IMR-90 (cell line): ENCODE results near the gene MROH2A.

ENCODE experiments used
- BHLHE40 ChIP-seq: fragments of 150-350 bp; IDR thresholded peaks from 2 replicates; pipeline ENCODE4 v1.6.1; 2016; ENCODE audit warnings: mild to moderate bottlenecking, low read depth, low read length
- CHD1 ChIP-seq: IDR thresholded peaks from 2 replicates; pipeline ENCODE4 v1.6.1; 2012; ENCODE audit warnings: low read depth, low read length, improper control_type of control experiment
- FOS ChIP-seq: fragments of 150-350 bp; IDR thresholded peaks from 2 replicates; pipeline ENCODE4 v1.6.1; 2016; ENCODE audit warnings: low read depth, low read length
- MAFK ChIP-seq: IDR thresholded peaks from 2 replicates; pipeline ENCODE4 v1.6.1; 2012; ENCODE audit warnings: low read depth, low read length, improper control_type of control experiment
- MAZ ChIP-seq: IDR thresholded peaks from 2 replicates; pipeline ENCODE4 v1.6.1; 2012; ENCODE audit warnings: low read depth, mild to moderate bottlenecking, low read length, improper control_type of control experiment, moderate library complexity, borderline replicate concordance
- NFE2L2 ChIP-seq: fragments of 150-350 bp; IDR thresholded peaks from 2 replicates; pipeline ENCODE4 v1.6.1; 2016; ENCODE audit warnings: low read depth, mild to moderate bottlenecking, low read length
- POLR2A ChIP-seq: IDR thresholded peaks from 2 replicates; pipeline ENCODE4 v1.6.1; 2012; ENCODE audit warnings: mild to moderate bottlenecking, low read depth, low read length
- RAD21 ChIP-seq: IDR thresholded peaks from 2 replicates; pipeline ENCODE4 v1.6.1; 2012; ENCODE audit warnings: low read length, improper control_type of control experiment
- RCOR1 ChIP-seq: IDR thresholded peaks from 2 replicates; pipeline ENCODE4 v1.6.1; 2012; ENCODE audit warnings: mild to moderate bottlenecking, low read length, improper control_type of control experiment; ENCODE audit not compliant: insufficient replicate concordance
- RFX5 ChIP-seq: IDR thresholded peaks from 2 replicates; pipeline ENCODE4 v1.8.0; 2012; ENCODE audit warnings: low read depth, mild to moderate bottlenecking, low read length, moderate library complexity
- SMC3 ChIP-seq: fragments of 150-350 bp; IDR thresholded peaks from 2 replicates; pipeline ENCODE4 v1.6.1; 2016; ENCODE audit warnings: low read depth, mild to moderate bottlenecking, antibody characterized with exemption, low read length, moderate library complexity
- TF ChIP-seq, protein P1 (sequence below): conservative IDR thresholded peaks from 2 replicates; pipeline ENCODE4 v1.5.1; 2012; ENCODE audit warnings: mild to moderate bottlenecking, low read depth, low read length, improper control_type of control experiment
- TF ChIP-seq, protein P2 (sequence below): fragments of 150-350 bp; IDR thresholded peaks from 2 replicates; pipeline ENCODE4 v1.6.1; 2017; ENCODE audit warnings: mild to moderate bottlenecking, antibody characterized with exemption, low read length, low read depth

DNA sequence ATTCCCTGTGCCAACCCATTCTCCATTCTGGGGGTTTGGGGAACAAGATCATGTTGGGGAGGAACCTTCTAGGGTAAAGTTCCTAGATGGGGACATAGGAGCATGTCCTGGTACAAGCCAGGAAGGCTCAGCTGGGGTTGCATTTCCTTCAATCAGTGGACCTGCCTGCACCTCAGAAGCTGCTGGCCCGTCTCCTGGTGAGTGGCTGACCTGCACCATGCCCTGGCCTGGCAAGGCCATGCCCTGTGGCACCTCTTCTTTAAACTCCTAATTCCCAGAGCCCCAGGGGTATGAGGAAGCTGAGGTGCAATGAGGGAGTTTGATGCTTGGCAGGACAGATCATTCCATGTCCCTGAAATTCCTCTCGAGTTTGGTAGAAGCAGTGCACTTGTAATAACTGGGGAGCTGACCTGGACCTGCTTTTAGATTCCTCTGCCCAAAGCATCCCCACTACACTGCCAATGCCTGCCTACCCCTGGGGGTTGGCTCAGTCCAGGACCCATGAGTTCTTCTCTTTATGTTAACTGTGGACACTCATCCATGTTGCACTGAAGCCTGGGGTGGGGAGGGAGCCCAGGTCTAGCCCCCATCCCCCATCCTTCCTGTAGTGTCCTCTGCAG is 25.3 kb downstream of the MROH2A start:
- TF ChIP-seq RAD21 = no peak
- TF ChIP-seq, protein P1, sequence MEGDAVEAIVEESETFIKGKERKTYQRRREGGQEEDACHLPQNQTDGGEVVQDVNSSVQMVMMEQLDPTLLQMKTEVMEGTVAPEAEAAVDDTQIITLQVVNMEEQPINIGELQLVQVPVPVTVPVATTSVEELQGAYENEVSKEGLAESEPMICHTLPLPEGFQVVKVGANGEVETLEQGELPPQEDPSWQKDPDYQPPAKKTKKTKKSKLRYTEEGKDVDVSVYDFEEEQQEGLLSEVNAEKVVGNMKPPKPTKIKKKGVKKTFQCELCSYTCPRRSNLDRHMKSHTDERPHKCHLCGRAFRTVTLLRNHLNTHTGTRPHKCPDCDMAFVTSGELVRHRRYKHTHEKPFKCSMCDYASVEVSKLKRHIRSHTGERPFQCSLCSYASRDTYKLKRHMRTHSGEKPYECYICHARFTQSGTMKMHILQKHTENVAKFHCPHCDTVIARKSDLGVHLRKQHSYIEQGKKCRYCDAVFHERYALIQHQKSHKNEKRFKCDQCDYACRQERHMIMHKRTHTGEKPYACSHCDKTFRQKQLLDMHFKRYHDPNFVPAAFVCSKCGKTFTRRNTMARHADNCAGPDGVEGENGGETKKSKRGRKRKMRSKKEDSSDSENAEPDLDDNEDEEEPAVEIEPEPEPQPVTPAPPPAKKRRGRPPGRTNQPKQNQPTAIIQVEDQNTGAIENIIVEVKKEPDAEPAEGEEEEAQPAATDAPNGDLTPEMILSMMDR = no peak
- TF ChIP-seq RFX5 = no peak
- TF ChIP-seq POLR2A = no peak
- TF ChIP-seq, protein P2, sequence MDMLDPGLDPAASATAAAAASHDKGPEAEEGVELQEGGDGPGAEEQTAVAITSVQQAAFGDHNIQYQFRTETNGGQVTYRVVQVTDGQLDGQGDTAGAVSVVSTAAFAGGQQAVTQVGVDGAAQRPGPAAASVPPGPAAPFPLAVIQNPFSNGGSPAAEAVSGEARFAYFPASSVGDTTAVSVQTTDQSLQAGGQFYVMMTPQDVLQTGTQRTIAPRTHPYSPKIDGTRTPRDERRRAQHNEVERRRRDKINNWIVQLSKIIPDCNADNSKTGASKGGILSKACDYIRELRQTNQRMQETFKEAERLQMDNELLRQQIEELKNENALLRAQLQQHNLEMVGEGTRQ = no peak
- no peak for TF ChIP-seq NFE2L2
- TF ChIP-seq SMC3 = no peak
- no peak for TF ChIP-seq MAFK
- no peak for TF ChIP-seq MAZ
- TF ChIP-seq FOS = no peak
- no peak for TF ChIP-seq CHD1
- TF ChIP-seq RCOR1 = no peak
- TF ChIP-seq BHLHE40 = no peak
